Activated CD8-positive, alpha-beta memory T cell treated with anti-CD3 and anti-CD28 coated beads for 48 hours (primary cell): ENCODE results near the gene NCAPG2.
"Not testable (repeated sequence)": the region's sequence is repeated elsewhere in the genome, so short reads cannot be mapped to it uniquely, and the experiment has no call there.

Experiments
- DNase-seq, 3 experiments: peaks; one replicate each; pipeline ENCODE4 v3.0.0-alpha.2; 2020; ENCODE audit warnings: low read depth in 2 of 3, low spot score in 2 of 3

NCAPG2 gene

GRCh38 chr7:158638001-158638400, 66.6 kb downstream of the NCAPG2 start:
- no peak for DNase-seq

- no peak for DNase-seq
These were observed 71.3 kb downstream of the NCAPG2 start for GRCh38 chr7:158633055-158633956.

GRCh38 chr7:158631574-158632195, 72.9 kb downstream of the NCAPG2 start:
- DNase-seq, result no peak

- not testable (repeated sequence) for DNase-seq
These were observed 78.3 kb downstream of the NCAPG2 start for GRCh38 chr7:158626289-158626688.

GRCh38 chr7:158623241-158623640, 81.4 kb downstream of the NCAPG2 start:
- no peak for DNase-seq

GRCh38 chr7:158620839-158621441, 83.7 kb downstream of the NCAPG2 start:
- no peak for DNase-seq

GRCh38 chr7:158620418-158620817, 84.2 kb downstream of the NCAPG2 start:
- DNase-seq, result no peak

- no peak for DNase-seq
These were observed 85.9 kb downstream of the NCAPG2 start for GRCh38 chr7:158618745-158619140.

- DNase-seq, result no peak
These were observed 86.9 kb downstream of the NCAPG2 start for GRCh38 chr7:158617737-158618128.

GRCh38 chr7:158616050-158616449, 88.6 kb downstream of the NCAPG2 start:
- DNase-seq, result no peak

- DNase-seq, result no peak
These were observed 89.9 kb downstream of the NCAPG2 start for GRCh38 chr7:158614700-158615099.

GRCh38 chr7:158613481-158613880, 91.1 kb downstream of the NCAPG2 start:
- DNase-seq, result no peak

GRCh38 chr7:158612546-158612945, 92.1 kb downstream of the NCAPG2 start:
- no peak for DNase-seq

GRCh38 chr7:158611541-158611940, 93.1 kb downstream of the NCAPG2 start:
- no peak for DNase-seq

- DNase-seq, result no peak
These were observed 95.2 kb downstream of the NCAPG2 start for GRCh38 chr7:158609313-158609974.

GRCh38 chr7:158607563-158607962, 97.0 kb downstream of the NCAPG2 start:
- no peak for DNase-seq

- no peak for DNase-seq
These were observed 97.8 kb downstream of the NCAPG2 start for GRCh38 chr7:158606671-158607424.

- no peak for DNase-seq
These were observed 98.5 kb downstream of the NCAPG2 start for GRCh38 chr7:158606129-158606528.

GRCh38 chr7:158603773-158604755, 100.5 kb downstream of the NCAPG2 start:
- no peak for DNase-seq
